Parathyroid adenoma (tissue), 2 donors: Measurements from ENCODE around the gene VSX2.

Source experiments
- H2AFZ ChIP-seq: fragments of 300-600 bp; sonication (generic); one replicate; pipeline ENCODE4 v1.7.0; 2017; ENCODE audit warnings: antibody characterized with exemption, mild to moderate bottlenecking
- H3K27ac ChIP-seq: fragments of 300-600 bp; sonication (generic); one replicate; pipeline ENCODE4 v1.7.0; 2017
- H3K27me3 ChIP-seq: fragments of 300-600 bp; sonication (generic); one replicate; pipeline ENCODE4 v1.7.0; 2017; ENCODE audit warnings: low read length; ENCODE audit not compliant: control insufficient read depth, insufficient read depth
- H3K36me3 ChIP-seq: fragments of 300-600 bp; sonication (generic); one replicate; pipeline ENCODE4 v1.7.0; 2017; ENCODE audit warnings: low read length; ENCODE audit not compliant: control insufficient read depth, insufficient read depth
- H3K4me1 ChIP-seq: fragments of 300-600 bp; sonication (generic); one replicate; pipeline ENCODE4 v1.7.0; 2017; ENCODE audit warnings: control low read depth
- H3K4me2 ChIP-seq: fragments of 300-600 bp; sonication (generic); one replicate; pipeline ENCODE4 v1.7.0; 2017; ENCODE audit warnings: low read length
- H3K4me3 ChIP-seq: fragments of 300-600 bp; sonication (generic); one replicate; pipeline ENCODE4 v1.7.0; 2017; ENCODE audit warnings: low read depth, low read length
- H3K79me2 ChIP-seq: fragments of 300-600 bp; sonication (generic); one replicate; pipeline ENCODE4 v1.7.0; 2017; ENCODE audit warnings: control low read depth
- H3K9ac ChIP-seq: fragments of 300-600 bp; sonication (generic); one replicate; pipeline ENCODE4 v1.7.0; 2017; ENCODE audit warnings: mild to moderate bottlenecking
- H3K9me3 ChIP-seq: fragments of 300-600 bp; sonication (generic); one replicate; pipeline ENCODE4 v1.7.0; 2017; ENCODE audit warnings: low read length; ENCODE audit not compliant: control insufficient read depth
- TF ChIP-seq, protein P1 (sequence below): fragments of 300-600 bp; sonication (generic); IDR thresholded peaks from one replicate; pipeline ENCODE4 v1.7.0; 2017; ENCODE audit warnings: antibody characterized with exemption, mild to moderate bottlenecking
- donor health status: primary hyperparathyroidism.

The VSX2 gene

DNA sequence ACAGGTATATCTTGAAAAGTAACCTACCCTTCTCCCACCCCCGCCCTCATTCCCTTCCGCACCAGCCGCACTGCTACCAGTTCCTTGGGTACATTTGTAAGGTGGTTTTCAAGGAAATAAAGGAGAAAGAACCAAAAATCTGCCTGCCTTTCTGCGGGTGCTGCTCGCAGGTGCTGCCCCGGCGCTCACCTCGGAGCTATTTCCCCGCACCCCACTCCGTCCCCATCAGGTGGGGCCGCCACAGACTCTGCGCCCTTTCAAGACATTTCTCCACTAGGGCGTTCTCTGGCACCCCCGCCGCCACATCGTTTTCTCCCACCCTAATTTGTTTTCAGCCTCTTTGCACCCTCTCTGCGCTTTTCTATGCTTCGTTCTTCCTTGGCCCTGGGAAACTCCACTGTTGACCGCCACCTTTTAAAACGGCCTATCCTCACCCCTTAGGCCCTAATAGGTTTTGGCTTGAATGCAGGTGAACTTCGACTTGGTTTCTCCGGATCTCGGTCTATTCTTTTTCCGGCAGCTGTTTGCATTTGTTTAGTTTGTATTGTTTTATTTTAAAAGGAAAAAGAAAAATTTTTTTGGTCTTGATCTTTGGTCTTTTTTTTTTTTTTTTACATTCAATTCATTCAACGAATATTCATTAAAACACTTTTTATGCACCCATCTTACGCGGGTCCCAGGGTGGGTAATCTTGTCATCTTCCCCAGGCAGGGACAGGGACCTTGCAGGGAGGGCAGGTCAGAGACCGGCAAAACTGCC lies 3.0 kb downstream of the VSX2 start:
- H3K4me3 ChIP-seq, result no peak overlapping the region
- TF ChIP-seq, protein P1, sequence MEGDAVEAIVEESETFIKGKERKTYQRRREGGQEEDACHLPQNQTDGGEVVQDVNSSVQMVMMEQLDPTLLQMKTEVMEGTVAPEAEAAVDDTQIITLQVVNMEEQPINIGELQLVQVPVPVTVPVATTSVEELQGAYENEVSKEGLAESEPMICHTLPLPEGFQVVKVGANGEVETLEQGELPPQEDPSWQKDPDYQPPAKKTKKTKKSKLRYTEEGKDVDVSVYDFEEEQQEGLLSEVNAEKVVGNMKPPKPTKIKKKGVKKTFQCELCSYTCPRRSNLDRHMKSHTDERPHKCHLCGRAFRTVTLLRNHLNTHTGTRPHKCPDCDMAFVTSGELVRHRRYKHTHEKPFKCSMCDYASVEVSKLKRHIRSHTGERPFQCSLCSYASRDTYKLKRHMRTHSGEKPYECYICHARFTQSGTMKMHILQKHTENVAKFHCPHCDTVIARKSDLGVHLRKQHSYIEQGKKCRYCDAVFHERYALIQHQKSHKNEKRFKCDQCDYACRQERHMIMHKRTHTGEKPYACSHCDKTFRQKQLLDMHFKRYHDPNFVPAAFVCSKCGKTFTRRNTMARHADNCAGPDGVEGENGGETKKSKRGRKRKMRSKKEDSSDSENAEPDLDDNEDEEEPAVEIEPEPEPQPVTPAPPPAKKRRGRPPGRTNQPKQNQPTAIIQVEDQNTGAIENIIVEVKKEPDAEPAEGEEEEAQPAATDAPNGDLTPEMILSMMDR, result no peak

DNA sequence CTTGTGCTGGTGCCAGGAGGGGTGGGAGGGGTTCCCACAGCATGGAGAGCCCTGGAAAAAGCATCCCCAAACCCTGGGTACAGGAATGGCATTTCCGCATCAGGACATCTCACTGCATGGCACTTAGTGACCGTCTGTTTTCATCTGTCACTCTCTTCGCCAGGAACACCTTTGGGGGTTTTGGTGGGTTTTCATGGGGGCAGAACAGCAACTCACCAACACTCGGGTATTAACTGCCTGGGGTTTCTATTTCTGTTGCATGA lies 3.5 kb downstream of the VSX2 start:
- no peak overlapping the region for H3K9ac ChIP-seq
- H3K4me1 ChIP-seq, result peaks cover 5% of the 10 kb centered on the region
- no peak overlapping the region for H3K4me2 ChIP-seq
- no peaks in the 10 kb centered on the region for H3K9me3 ChIP-seq
- peaks cover 20% of the 10 kb centered on the region for H3K27me3 ChIP-seq
- H3K36me3 ChIP-seq, result no peaks in the 10 kb centered on the region
- TF ChIP-seq, protein P1, result no peak
- H2AFZ ChIP-seq, result no peak overlapping the region
- H3K79me2 ChIP-seq, result no peaks in the 10 kb centered on the region
- no peak overlapping the region for H3K4me3 ChIP-seq
- H3K27ac ChIP-seq, result no peak overlapping the region

More for the DNA sequence above, 3.0 kb downstream of the VSX2 start:
- H3K27me3 ChIP-seq, result peaks cover 20% of the 10 kb centered on the region
- H3K9ac ChIP-seq, result no peak overlapping the region
- H3K27ac ChIP-seq, result no peak overlapping the region
- no peak overlapping the region for H2AFZ ChIP-seq
- H3K9me3 ChIP-seq, result no peaks in the 10 kb centered on the region
- H3K36me3 ChIP-seq, result no peaks in the 10 kb centered on the region
- no peak overlapping the region for H3K4me2 ChIP-seq
- peaks cover 5% of the 10 kb centered on the region for H3K4me1 ChIP-seq
- H3K79me2 ChIP-seq, result no peaks in the 10 kb centered on the region

DNA sequence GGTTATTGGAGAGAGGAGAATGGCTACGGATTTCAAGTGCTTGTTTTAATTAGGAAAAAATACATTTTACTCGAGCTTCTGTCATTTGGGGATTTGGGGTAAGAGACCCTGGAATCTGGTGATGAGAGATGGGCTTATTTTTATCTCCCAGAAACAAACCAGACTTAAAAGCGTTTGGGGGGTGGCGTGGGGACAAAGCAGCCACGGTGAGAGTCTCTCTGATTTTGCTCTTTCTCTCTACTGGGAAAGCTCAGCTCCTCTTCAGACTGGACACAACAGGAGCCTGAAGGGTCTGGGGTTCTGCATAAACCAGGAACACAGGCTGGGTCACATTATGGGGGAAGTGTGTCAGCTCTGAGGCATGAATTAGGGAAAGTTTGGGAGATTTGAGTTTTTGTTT lies 3.8 kb downstream of the VSX2 start:
- no peak overlapping the region for H3K4me3 ChIP-seq
- no peak overlapping the region for H3K27ac ChIP-seq
- no peaks in the 10 kb centered on the region for H3K9me3 ChIP-seq
- peaks cover 20% of the 10 kb centered on the region for H3K27me3 ChIP-seq
- H3K36me3 ChIP-seq, result no peaks in the 10 kb centered on the region
- TF ChIP-seq, protein P1, result no peak
- H3K4me1 ChIP-seq, result peaks cover 5% of the 10 kb centered on the region
- H3K9ac ChIP-seq, result no peak overlapping the region
- no peaks in the 10 kb centered on the region for H3K79me2 ChIP-seq
- no peak overlapping the region for H3K4me2 ChIP-seq
- H2AFZ ChIP-seq, result no peak overlapping the region

DNA sequence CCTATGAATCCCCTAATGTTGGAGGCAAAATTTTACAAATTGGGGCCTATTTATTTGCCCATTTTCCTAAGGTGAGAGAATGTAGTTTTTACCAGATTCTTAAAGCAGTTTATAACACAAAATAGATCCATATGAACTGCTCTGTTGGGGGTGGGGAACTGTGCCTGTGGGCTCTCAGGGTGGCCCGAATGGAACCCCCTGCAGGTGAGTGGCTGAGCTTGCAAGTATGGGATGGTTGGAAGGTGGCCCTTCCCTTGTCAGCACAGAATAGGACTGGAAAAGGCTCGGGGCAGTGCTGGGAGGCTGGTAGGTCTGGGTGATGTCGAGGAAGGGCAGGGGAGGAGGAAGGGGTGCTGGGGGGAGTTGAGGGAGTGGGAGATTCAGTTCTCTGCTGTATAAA lies 4.9 kb downstream of the VSX2 start:
- Histone ChIP-seq H3K27ac (no peak overlapping the region), H3K27me3 (peaks cover 20% of the 10 kb centered on the region)

More for the DNA sequence above, 4.9 kb downstream of the VSX2 start:
- H2AFZ ChIP-seq, result no peak overlapping the region
- TF ChIP-seq, protein P1, result no peak
- no peak overlapping the region for H3K4me2 ChIP-seq
- peaks cover 5% of the 10 kb centered on the region for H3K4me1 ChIP-seq
- H3K9ac ChIP-seq, result no peak overlapping the region
- no peaks in the 10 kb centered on the region for H3K36me3 ChIP-seq
- no peaks in the 10 kb centered on the region for H3K79me2 ChIP-seq
- H3K4me3 ChIP-seq, result no peak overlapping the region
- H3K9me3 ChIP-seq, result no peaks in the 10 kb centered on the region
